Suprapubic skin (tissue), 4 donors: ENCODE measurements around the gene DNAH2.

ENCODE experiments used
- EP300 ChIP-seq: sonication (generic); formaldehyde crosslinking; IDR thresholded peaks from one replicate; pipeline ENCODE4 v1.6.1; 2017; ENCODE audit warnings: antibody characterized with exemption
- POLR2A ChIP-seq, 2 donors: fragments of 450-650 bp; IDR thresholded peaks; one replicate each; pipeline ENCODE4 v1.6.1; 2017; ENCODE audit warnings: antibody characterized with exemption in 2 of 2, mild to moderate bottlenecking in 2 of 2, moderate library complexity in 2 of 2
- POLR2AphosphoS5 ChIP-seq, 3 donors: sonication (generic); formaldehyde crosslinking; IDR thresholded peaks; one replicate each; pipeline ENCODE4 v1.6.1; 2017; ENCODE audit warnings: antibody characterized with exemption in 3 of 3
- TF ChIP-seq, protein P1 (sequence below), 2 donors: fragments of 200-600 bp in 1 of 2; fragments of 450-650 bp in 1 of 2; sonication (generic) in 1 of 2; IDR thresholded peaks; one replicate each; pipeline ENCODE4 v1.5.1; 2016 to 2019; ENCODE audit warnings: antibody characterized with exemption in 2 of 2, mild to moderate bottlenecking in 1 of 2, moderate library complexity in 1 of 2

DNA sequence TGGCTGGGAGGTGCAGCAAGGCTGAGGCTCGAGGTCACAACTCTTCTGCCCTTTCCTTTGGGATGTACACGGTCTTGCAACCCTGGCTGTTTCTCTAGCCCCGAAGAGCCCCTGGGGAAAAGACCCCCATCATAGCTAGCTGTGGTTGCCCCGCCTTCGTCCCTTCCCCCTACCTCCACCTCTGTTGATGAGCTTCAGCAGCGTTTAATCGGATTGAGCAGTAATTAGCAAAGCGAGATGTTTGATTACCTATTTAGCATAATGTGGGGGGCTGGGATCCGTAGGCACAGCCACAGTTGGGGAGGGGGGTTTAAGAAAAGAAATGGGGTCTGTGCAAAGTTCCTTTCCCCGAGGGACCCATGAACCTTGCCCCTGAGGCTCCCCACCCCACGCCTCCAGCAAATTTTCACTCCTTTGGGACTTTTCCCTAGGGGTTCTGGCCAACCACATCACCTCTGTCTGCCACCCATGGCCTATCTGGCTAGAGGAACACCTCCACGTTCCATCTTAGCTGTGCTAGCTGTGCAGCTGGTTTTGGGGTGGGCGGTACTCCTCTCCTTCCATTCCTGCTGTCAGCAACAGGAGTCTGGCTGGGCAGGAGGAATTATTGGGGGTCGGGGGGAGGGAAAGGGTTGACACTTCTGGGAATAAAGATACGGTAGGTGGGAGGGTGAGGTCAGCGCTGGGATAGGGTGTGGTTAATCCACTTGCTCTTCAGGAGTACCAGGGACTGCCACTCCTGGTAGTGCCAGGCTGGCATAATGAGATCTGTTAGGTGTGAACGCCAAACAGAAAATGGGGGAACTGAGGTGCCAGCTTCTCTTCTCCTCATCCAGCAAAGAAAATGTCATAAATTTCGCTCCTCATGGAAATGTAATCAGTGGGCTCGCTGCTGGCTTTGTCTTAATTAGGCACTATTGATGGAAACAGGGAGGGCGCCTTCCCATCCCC, 1.3 kb upstream of the DNAH2 start:
- TF ChIP-seq, protein P1, sequence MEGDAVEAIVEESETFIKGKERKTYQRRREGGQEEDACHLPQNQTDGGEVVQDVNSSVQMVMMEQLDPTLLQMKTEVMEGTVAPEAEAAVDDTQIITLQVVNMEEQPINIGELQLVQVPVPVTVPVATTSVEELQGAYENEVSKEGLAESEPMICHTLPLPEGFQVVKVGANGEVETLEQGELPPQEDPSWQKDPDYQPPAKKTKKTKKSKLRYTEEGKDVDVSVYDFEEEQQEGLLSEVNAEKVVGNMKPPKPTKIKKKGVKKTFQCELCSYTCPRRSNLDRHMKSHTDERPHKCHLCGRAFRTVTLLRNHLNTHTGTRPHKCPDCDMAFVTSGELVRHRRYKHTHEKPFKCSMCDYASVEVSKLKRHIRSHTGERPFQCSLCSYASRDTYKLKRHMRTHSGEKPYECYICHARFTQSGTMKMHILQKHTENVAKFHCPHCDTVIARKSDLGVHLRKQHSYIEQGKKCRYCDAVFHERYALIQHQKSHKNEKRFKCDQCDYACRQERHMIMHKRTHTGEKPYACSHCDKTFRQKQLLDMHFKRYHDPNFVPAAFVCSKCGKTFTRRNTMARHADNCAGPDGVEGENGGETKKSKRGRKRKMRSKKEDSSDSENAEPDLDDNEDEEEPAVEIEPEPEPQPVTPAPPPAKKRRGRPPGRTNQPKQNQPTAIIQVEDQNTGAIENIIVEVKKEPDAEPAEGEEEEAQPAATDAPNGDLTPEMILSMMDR (IDR thresholded peaks at IDR 0.05) = no peak
- TF ChIP-seq POLR2A (IDR thresholded peaks at IDR 0.05) (no peak), POLR2AphosphoS5 (IDR thresholded peaks at IDR 0.05) (no peak), EP300 (no peak)
